GM19099 (cell line): Measurements from ENCODE around the gene GPHN.

Experiments
- POLR2A ChIP-seq: IDR thresholded peaks from 3 replicates; pipeline ENCODE4 v1.6.1; 2011; ENCODE audit warnings: low read depth; ENCODE audit not compliant: insufficient read length; ENCODE audit errors: extremely low read depth

Gene GPHN

GRCh38 chr14:67166450-67166853 lies 658.5 kb downstream of the GPHN start:
- TF ChIP-seq POLR2A = no peak

- TF ChIP-seq POLR2A = no peak
Measured at GRCh38 chr14:67167420-67168109, 659.6 kb downstream of the GPHN start.

- TF ChIP-seq POLR2A = no peak
Measured at GRCh38 chr14:67168110-67168441, 660.1 kb downstream of the GPHN start.

- no peak for TF ChIP-seq POLR2A
Measured at GRCh38 chr14:67170660-67171059, 662.7 kb downstream of the GPHN start.

- no peak for TF ChIP-seq POLR2A
Measured at GRCh38 chr14:67172056-67172455, 664.1 kb downstream of the GPHN start.

GRCh38 chr14:67172520-67172919 lies 664.6 kb downstream of the GPHN start:
- no peak for TF ChIP-seq POLR2A

- TF ChIP-seq POLR2A = no peak
Measured at GRCh38 chr14:67173719-67174118, 665.8 kb downstream of the GPHN start.

GRCh38 chr14:67186172-67186768 lies 678.3 kb downstream of the GPHN start:
- no peak for TF ChIP-seq POLR2A

- TF ChIP-seq POLR2A = no peak
Measured at GRCh38 chr14:67186789-67187584, 679.0 kb downstream of the GPHN start.

GRCh38 chr14:67187826-67188225 lies 679.9 kb downstream of the GPHN start:
- TF ChIP-seq POLR2A = no peak

GRCh38 chr14:67188326-67188725 lies 680.4 kb downstream of the GPHN start:
- no peak for TF ChIP-seq POLR2A

GRCh38 chr14:67191768-67192290 lies 683.9 kb downstream of the GPHN start:
- TF ChIP-seq POLR2A = no peak

- TF ChIP-seq POLR2A = no peak
Measured at GRCh38 chr14:67192366-67192765, 684.4 kb downstream of the GPHN start.

- TF ChIP-seq POLR2A = no peak
Measured at GRCh38 chr14:67195279-67195678, 687.3 kb downstream of the GPHN start.

- TF ChIP-seq POLR2A = no peak
Measured at GRCh38 chr14:67199016-67199415, 691.1 kb downstream of the GPHN start.

GRCh38 chr14:67207810-67208209 lies 699.9 kb downstream of the GPHN start:
- no peak for TF ChIP-seq POLR2A
